COLO829 (cell line): Measurements from ENCODE around the gene PDPK1.
"Not testable (repeated sequence)": the region's sequence is repeated elsewhere in the genome, so short reads cannot be mapped to it uniquely, and the experiment has no call there.

Experiments
- DNase-seq: peaks from one replicate; pipeline ENCODE4 v3.0.0; 2012; ENCODE audit warnings: low spot score

Gene PDPK1

DNA sequence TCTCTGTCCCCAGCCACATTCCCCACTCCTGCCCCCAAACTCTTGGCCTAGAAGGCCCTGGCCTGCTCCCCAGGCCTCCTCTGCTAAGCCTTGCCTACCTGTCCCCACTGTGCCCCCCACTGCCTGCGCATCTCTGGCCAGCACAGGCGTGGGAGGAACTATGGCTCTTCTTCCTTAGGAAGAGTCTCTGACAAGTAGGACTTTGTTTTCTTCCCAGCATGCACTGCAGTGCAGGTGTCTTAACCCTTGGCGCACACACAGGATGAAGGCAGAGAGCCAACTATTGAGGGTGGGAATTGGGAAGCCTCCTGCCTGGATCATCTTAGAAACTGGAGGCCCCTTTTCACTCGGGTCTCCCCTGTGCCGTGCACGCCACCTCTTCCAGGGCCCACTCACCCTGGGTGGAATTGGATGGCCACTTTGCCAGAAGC is 14.0 kb upstream of the PDPK1 start:
- DNase-seq = no peak

DNA sequence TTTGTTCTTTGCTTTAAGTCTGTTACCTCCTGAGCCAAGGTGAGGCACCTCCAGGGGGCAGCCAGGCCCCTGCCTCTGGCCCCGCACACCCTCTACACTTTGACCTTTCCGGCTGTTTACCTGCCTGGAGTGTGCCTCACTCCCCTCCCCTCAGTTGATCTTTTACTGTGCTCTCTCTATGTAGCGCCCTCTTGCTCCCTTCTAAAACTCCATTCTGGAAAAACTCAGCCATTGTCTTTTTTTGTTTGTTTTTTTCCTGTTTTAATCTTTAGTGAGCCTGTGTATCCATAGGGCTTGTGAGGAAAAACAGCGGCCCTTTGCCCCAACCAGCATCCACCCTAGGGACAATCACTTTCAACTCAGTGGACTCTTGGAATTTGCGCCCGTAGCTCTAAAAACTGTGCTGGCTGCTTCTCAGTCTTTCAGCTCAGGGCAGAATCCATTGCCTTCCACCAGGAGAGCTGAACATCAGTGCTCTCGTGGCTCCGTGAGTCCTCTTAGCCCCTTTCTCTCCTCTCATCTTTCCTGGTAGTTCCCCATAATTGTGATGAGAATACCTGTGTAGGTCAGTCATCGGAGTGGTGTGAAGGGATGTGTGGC is 13.4 kb upstream of the PDPK1 start:
- DNase-seq = no peak

DNA sequence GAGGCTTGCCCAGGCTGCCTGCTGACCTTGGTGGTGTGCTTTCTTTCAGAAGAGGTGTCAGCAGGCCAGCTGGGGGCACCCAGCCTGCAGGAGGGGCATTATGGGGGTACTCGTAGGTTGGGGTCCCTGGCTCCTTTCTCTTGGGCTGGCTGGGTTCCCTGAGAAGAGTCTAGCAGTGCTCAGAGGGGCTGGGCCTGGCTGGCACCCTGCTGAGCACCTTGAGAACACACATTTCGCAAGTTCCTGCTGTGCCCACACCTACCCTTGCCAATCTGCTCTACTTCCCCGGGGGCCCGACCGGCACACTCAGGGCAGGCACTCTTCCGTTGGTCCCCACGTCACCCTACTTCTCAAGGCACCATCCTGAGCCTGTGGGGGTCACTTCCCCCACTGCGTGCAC is 11.7 kb upstream of the PDPK1 start:
- DNase-seq = no peak

DNA sequence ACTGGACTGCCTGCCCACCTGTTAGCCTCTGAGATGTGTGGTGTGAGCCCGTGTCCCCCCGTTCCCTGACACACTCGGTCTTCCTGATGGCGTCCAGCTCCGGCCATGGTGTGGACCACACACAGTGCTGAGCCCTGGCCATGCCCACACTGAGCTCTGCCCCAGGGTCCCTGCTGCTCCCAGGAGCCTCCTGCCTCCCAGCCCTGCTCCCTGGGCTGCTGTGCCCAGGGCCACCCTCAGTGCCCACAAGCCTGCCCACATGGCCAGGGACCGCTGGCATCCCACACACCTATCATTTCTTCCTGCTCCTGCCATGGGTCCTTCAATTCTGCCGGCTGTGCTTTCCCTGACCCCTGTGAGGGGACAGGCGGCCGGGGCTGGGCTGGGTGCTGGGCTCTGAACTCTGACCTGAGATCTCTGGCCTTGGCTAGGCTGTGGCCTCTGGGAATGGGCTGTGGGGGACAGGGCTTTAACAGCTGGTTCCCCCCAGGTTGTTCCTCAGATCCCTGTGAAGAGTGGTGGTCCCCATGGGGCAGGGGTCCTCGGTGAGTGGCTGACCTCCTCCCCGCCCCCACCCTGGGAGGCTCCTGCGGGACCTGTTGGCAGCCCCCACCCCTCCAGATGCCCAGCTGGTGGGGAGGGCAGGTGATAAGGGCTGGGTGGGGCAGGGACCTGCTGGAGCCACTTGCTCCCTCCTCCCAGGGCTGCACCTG is 10.6 kb upstream of the PDPK1 start:
- no peak for DNase-seq

DNA sequence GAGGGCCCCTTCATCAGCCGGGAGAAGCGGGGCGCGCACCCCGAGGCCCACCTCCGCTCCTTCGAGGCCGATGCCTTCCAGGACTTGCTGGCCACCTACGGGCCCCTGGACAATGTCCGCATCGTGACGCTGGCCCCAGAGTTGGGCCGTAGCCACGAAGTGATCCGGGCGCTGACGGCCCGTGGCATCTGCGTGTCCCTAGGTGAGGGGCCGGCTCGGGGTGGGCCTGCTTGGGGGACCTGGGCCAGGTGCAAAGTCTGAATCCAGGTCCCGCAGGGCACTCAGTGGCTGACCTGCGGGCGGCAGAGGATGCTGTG is 10.1 kb upstream of the PDPK1 start:
- DNase-seq = no peak

DNA sequence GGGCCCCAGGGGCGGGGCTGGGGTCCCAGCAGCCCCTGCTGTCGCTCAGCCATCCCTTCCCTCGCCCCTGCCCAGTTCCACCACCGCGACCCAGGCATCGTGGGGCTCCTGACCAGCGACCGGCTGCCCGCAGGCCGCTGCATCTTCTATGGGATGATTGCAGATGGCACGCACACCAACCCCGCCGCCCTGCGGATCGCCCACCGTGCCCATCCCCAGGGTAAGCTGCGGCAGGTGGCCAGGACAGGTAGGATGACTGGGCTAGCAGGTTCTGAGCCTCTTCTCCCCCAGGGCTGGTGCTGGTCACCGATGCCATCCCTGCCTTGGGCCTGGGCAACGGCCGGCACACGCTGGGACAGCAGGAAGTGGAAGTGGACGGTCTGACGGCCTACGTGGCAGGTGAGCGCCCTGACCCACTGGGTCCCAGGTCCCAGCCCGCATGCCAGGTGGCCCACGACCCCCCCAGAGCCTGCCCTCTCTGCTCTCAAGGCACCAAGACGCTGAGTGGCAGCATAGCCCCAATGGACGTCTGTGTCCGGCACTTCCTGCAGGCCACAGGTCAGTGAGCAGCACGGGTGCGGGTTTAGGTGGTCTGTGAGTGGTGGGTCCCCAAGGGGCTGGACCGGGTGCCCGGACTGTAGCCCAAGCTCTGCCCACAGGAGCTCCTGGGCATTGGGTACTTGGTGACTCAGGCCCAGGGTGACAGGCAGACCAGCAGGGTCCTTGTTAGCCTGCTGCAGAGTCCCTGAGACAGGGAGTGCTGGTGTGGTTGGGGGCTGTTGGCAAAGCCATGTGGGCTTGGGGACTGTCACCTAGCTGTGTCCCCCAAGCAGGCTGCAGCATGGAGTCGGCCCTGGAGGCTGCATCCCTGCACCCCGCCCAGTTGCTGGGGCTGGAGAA is 9.4 kb upstream of the PDPK1 start:
- no peak for DNase-seq

DNA sequence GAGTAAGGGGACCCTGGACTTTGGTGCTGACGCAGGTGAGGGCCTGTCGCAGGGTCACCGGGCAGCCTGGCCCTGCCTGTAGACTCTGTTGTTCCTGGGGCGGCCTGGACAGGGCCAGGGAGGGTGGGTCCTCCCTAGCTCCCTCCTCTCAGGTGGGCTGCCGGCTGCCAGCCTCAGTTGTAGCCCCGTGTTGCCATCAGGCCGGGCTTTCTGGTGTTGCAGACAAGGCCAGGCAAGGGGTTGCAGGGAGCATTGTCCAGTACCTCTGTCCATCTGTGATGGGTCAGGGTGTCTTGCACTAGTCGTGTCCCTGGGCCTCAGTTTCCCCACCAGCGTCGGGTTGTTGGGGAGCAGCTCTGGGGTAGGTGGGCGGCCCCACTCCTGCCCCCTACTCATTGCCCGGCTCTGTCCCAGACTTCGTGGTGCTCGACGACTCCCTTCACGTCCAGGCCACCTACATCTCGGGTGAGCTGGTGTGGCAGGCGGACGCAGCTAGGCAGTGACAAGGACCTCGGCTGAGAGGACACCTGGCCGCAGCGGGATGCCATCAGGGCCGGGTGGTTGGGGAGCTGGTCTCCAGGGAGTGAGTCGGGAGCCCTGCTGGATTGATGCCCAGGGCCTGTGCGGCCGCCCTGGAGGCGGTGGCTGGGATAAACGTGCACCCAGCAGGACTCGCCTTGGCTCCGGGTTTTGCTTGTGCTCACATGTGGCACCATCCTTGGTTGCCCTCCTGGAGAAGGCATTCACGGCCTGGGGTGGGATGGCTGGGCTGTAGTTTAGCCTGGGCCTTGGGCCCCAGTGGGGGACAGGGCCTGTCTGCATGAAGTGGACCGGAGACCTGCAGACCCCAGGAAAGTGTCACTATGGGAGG is 8.5 kb upstream of the PDPK1 start:
- no peak for DNase-seq

DNA sequence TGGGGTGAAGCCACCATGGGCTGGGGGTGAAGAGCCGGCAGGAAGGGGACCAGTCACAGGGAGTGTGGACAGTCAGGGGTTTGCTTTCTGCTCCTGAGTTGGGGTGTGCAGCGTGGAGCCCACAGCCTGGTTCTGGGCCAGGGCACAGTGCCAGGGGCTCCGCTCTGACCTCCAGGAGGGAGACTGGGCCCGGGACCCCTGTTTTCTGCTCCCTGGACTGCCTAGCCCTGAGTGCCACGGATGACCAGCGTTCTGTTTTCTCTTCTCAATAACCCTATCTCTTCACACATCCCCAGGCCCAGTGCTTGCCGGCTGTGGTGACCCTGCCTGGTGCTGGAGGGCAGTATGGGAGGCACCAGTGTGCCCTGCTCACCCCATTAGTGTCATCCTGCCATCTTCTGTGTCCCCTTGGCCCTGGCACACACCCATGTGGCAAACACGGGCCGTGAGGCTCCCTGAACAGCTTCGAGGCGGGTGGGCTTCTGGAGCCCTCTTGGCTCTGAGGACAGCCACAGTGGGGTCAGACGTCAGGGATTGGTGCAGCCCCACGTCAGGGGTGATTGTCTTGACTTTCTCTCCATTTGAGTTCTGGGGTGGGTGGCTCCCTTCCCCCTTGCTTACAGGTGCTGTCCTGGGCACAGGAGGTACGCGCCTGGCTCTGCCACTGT is 7.7 kb upstream of the PDPK1 start:
- no peak for DNase-seq

DNA sequence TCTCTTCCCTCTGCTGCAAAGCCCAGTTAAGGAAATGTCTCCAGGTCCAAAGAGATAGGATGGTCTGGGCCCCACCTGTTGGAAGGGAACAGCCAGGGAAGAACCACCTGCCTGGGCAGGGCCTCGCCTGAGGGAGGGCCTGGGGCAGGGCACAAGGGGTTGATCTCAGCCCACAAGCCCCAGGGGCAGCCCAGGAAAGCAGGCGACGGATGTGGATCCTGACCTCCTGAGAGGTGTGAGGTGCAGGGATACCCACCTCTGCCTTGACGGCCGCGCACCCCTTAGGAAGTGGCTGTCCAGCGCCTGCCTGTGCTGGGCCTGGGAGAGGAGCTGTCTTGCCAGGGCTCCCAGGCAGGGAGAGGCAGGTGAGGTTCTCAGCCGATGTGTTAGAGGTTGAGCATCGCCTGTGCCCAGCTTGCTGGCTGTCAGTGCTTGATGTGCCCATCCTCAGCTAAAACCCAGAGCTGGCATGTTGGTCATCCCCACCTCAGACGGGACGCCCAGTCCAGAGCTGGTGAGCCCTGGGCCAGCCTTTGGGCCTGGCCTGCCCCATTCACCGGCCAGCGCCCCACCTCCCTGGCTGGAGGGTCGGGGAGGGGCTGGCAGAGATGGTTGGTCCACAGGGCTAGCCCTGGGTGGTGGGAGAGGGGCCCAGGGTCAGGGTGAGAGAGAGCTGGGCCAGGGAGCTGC is 7.0 kb upstream of the PDPK1 start:
- no peak for DNase-seq

DNA sequence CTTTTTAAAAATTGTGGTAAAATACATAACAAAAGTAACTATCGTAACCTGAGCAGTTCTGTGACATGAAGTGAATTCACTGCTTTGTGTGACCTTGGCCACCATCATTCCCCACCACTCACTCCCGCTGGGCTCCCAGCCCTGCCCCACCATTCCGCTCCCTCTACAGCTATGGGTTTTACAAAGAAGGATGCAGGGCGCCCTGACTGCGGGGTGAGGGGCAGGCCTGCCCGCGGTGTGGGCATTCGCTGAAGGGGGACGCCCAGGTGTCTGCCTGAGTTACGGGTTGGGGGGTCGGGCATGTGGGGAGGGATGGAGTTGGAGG is 6.5 kb upstream of the PDPK1 start, which contains the start of gene CEMP1:
Gene CEMP1 (minus strand): TSS at position 38 of the 325 bp plus-strand sequence. CDS start 335 bp downstream, outside the sequence.
- no peak for DNase-seq

DNA sequence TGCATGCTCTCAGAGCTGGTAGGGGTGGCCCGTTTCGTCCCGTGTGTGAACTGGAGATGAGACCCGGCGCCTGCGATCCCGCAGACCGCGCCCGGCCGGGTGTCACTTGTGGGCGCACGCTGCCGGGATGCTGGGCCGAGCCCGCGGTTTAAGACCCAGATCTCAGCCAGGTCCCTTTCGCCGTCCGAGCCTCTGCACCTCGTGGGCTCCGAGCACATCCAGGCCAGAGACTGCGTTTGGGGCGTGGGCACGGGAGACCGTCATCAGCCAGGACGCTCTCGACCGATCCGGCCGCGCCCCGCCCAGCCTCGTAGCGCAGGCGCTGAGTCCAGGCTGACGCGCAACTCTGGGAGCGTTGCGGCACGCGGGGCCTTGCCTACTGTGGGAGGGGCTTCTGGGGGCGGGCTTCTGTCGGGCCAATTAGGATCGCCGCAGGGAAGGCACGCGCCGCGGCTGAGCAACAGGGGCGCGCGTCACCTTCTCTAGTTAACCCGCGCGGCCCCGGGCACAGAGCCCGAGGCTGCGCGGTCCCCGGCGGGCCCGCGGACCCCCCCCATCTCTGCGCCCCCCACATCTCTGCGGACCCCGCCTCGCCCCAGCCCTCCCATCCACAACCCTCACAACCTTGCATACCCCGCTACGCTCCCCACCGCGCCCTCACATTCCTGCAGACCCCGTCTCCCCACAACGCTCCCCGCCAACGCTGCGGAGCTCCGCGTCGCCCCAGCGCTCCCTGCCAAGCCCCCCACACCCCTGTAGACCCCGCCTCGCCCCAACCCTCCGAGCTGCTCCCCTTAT is 5.9 kb upstream of the PDPK1 start:
- DNase-seq = peak; percentile 96

DNA sequence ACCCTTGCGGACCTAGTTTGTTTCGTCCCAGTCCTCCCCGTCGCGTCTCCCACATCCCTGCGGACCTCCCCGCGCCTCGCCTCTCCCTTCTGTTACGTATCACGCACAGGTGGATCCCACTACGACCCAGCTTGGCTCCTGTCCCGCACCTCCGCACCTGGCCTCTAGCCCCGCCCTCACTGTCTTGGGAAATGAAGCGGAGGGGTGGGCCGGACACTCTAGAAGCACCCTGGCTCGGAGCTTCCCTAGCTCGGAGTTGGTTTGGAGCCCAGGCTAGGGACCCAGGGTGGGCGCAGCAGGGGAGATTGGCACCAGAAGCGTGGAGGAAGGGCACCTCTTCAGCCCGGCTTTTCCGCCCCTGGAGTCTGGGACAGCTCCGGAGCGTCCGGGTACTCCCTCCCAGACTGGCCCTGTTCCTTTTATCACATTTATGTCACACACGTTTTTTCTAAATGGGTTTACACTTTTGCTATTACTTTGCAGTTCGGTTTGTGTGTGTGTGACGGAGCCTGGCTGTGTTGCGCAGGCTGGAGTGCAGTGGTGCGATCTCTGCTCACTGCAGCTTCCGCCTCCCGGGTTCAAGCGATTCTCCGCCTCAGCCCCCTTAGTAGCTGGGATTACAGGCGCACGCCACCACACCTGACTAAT is 5.2 kb upstream of the PDPK1 start:
- no peak for DNase-seq

DNA sequence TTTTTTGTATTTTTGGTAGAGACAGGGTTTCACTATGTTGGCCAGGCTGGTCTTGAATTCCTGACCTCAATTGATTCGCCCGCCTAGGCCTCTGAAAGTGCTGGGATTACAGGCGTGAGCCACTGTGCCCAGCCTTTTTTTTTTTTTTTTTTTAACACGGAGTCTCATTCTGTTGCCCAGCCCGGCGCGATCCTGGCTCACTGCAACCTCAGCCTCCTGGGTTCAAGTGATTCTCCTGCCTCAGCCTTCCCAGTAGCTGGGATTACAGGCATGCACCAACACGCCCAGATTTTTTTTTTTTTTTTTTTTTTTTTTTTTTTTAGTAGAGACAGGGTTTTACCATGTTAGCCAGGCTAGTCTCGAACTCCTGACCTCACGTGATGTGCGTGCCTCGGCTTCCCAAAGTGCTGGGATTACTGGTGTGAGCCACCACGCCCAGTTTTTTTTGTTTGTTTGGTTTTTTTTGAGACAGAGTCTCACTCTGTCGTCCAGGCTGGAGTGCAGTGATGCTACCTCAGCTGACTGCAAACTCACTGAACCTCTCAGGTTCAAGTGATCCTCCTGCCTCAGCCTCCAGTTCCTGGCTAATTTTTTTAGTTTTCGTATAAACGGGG is 4.6 kb upstream of the PDPK1 start:
- DNase-seq = not testable (repeated sequence)

DNA sequence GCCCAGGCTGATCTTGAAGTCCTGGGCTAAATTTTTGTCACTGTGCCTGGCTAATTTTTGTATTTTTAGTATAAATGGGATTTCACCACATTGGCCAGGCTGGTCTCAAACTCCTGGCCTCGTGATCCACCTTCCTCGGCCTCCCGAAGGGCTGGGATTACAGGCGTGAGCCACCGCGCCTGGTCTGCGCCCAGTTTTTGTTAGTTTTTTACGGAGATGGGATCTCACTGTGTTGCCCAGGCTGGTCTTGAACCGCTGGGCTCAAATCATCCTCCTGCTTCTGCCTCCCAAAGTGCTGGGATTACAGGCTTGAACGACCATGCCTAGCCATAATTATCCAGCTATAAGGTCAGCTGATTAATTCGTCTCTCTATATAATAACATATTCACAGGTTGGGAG is 3.9 kb upstream of the PDPK1 start:
- no peak for DNase-seq

DNA sequence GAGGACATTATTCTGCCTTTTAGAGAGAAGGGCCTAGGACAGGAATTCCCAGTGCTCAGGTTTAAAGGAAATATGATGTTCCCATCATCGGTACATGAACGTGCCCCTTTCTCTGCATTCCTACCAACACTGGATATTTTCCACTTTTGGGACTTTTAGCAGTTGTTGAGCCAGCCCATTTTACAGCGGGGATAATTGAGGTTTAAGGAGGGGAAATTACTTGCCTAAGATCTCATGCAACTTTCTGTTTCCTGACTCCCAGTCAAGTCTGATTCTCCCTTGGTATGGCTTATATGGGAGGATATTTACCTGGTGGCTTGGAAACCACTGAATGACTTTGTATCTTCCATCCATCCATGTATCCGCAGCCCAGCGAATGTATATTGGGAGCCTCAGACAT is 3.5 kb upstream of the PDPK1 start:
- not testable (repeated sequence) for DNase-seq

DNA sequence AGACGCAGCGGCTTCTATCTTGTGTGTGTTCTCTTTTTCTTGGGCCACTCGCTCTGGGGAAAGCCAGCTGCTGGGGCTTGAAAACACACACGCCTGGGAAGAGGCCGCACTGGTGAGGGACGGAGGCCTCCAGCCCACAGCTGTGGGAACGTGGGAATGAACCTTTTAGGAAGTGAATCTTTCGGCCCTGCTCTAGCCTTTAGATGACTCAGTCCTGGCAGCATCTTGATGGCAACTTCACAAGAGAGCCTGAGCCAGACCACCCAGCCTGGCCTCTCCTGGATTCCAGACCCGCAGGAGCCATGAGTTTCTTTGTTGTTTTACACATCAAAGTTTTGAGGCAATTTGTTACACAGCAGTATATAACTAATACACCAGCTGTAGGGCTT is 2.2 kb upstream of the PDPK1 start:
- no peak for DNase-seq

DNA sequence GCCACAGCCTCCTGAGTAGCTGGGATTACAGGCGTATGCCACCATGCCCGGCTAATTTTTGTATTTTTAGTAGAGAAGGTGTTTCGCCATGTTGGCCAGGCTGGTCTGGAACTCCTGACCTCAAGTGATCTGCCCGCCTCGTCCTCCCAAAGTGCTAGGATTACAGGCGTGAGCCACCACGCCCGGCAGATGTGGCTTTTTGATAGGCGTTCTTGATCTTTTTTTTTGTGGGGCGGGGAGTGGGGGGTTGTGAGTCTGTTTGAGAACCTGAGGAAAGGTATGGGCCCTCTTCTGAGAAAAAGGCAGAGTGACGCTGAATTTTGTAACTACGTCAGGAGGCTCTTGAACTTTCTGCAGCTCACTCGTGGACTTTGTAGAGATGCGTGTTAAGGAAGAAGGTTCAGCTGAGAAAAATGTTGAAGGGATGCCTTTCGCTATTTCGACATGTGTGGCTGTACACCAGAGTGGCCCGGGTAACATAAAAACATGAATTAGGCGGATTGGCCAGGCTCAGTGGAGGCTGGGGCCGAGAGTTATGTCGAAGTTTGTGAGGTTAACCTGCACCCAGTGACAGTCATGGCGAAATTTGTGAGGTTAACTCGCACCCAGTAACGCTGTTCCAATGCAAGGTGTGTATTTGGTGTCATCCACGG is 1.5 kb downstream of the PDPK1 start:
- DNase-seq = not testable (repeated sequence)

DNA sequence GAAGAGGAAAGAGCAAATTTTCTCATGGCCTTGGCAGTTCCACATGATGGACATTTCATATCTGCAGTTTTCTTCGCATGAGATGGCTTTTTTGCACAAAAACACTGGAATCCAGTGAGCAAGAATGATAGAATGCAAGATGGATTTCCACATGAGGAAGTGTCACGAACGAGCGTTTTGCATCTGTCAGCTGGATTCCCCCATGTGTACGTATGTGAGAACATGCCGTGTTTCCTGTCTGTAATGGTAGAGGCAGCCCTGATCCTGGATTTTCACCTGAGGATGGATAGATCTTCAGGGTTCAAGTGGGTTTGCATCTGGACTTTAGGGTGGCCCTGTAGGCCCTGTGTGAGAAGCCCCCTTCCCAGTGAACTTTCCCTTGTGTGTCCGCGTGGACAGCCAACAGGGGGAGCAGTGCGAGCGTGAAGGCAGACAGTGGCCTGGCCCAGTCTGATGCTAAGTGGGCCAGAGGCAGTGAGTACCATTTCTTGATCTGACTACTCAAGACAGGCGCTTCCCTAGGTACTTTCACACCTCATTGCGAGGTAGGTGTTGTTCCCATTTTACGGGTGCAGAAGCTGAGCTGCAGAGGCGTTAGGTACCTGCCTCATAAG is 2.1 kb downstream of the PDPK1 start:
- DNase-seq = not testable (repeated sequence)
